Right lobe of liver (tissue), 6 donors: ENCODE data around the gene DIS3L2. TPM values are rescaled to one million over a fixed set of nuclear protein-coding genes. Genes with fewer than 3 reads are reported as not detected.

ENCODE experiments used
- ATAC-seq, 4 donors: fragments of 200-7000 bp; cut with Tn5 transposase; one replicate each; pipeline ENCODE4 v1.9.1; 2020; ENCODE audit warnings: mild to moderate bottlenecking in 4 of 4, moderate library complexity in 4 of 4
- DNase-seq, 3 donors: peaks; one replicate each; pipeline ENCODE4 v3.0.0-alpha.2; 2020
- H3K27ac ChIP-seq, 3 donors: fragments of 200-600 bp; one replicate each; pipeline ENCODE4 v1.8.0; 2022
- H3K27me3 ChIP-seq, 2 donors: fragments of 200-600 bp; one replicate each; pipeline ENCODE4 v1.8.0; 2022
- H3K36me3 ChIP-seq, 4 donors: fragments of 200-600 bp; sonication (generic) in 1 of 4; one replicate each; pipeline versions ENCODE4 v1.5.1 to v1.8.0; 2017 to 2022; ENCODE audit warnings: control low read depth in 1 of 4
- H3K4me1 ChIP-seq, 4 donors: fragments of 200-600 bp; sonication (generic) in 1 of 4; one replicate each; pipeline versions ENCODE4 v1.5.1 to v1.8.0; 2017 to 2022; ENCODE audit warnings: control low read depth in 1 of 4
- H3K4me3 ChIP-seq, 3 donors: fragments of 200-600 bp; one replicate each; pipeline ENCODE4 v1.8.0; 2022
- H3K9me3 ChIP-seq, 4 donors: fragments of 200-600 bp; sonication (generic) in 1 of 4; one replicate each; pipeline versions ENCODE4 v1.5.1 to v1.8.0; 2017 to 2022; ENCODE audit warnings: control low read depth in 1 of 4
- CTCF ChIP-seq, 4 donors: fragments of 200-600 bp in 3 of 4; fragments of 450-650 bp in 1 of 4; IDR thresholded peaks; one replicate each; pipeline versions ENCODE4 v1.5.1 to v1.8.0; 2016 to 2022; ENCODE audit warnings: antibody characterized with exemption in 4 of 4, mild to moderate bottlenecking in 2 of 4
- POLR2A ChIP-seq: fragments of 450-650 bp; IDR thresholded peaks from one replicate; pipeline ENCODE4 v1.6.1; 2017; ENCODE audit warnings: antibody characterized with exemption, mild to moderate bottlenecking
- WGBS: methylation state at CpG from one replicate; pipeline ENCODE4 v1.1.6; 2018; ENCODE audit warnings: low coverage, low lambda C conversion rate; ENCODE audit not compliant: insufficient coverage; ENCODE audit errors: missing lambda C conversion rate; 5-methylcytosine and 5-hydroxymethylcytosine counted together
- intact Hi-C, 2 donors: fragments of 100-400 bp; cut with DNase I; formaldehyde crosslinking; loops; one replicate each; pipeline versions ENCODE4 v1.11.2 to v1.14.1; 2022
- total RNA-seq, 6 experiments: library from RNA; depleted of rRNA in 2 of 6; stranded (reverse); fragments of >200 nt in 2 of 6; fragmentation: NEBNext Ultra II Directional in 3 of 6; extraction: Animal tissue kit (Norgen Biotek cat#: 25700) in 3 of 6; gene quantifications; one replicate each; pipeline versions ENCODE4 v1.1.0 to v1.2.4, GENCODE V29; 2016 to 2023
- donor health status: DM: no; HTN: yes; CAD: no.
- donor health status: DM: no; HTN: no; CAD: no.
- donor health status: DM: no; HTN: no; CAD: no.
- donor health status: DM: no; HTN: yes; CAD: no.
- donor health status: DM: no; HTN: yes; CAD: no.

Gene DIS3L2
- total RNA-seq, 6 experiments from 2014 or later: 8.1 to 22.3 (median 16.7) TPM

- Histone ChIP-seq H3K27ac (no peak overlapping the region), H3K4me1 (peaks cover 0 to 10% (median 4%) of the 10 kb centered on the region in 4 donors), H3K36me3 (peaks cover 0 to 6% (median 0%) of the 10 kb centered on the region in 4 donors), H3K27me3 (no peaks in the 10 kb centered on the region), H3K9me3 (no peaks in the 10 kb centered on the region), H3K4me3 (no peak overlapping the region)
- peak in 1 of 4 donors; percentile 18 for ATAC-seq
- DNase-seq: no peak
- intact Hi-C loops: loop anchor here in 1 of 2 donors (10.0 kb wide), 1 partner anchor 208 kb away; the partner anchor contains the start of gene NPPC
- no CpG with 5 or more reads among the region's 1 CpG for WGBS
- TF ChIP-seq CTCF (IDR thresholded peaks at IDR 0.05) (no peak), POLR2A (no peak)
Measured at GRCh38 chr2:232133078-232133477, 171.6 kb downstream of the DIS3L2 start.

- H3K36me3 ChIP-seq: peaks cover 0 to 6% (median 0%) of the 10 kb centered on the region in 4 donors
- intact Hi-C loops: loop anchor here in 1 of 2 donors (10.0 kb wide), 1 partner anchor 210 kb away; the partner anchor contains the start of gene NPPC
- 83% methylated on average over 4 of the region's 4 CpGs for WGBS
- ATAC-seq (no peak), DNase-seq (no peak)
- H3K9me3 ChIP-seq: no peaks in the 10 kb centered on the region
- no peak overlapping the region for H3K4me3 ChIP-seq
- no peaks in the 10 kb centered on the region for H3K4me1 ChIP-seq
- no peak overlapping the region for H3K27ac ChIP-seq
- no peaks in the 10 kb centered on the region for H3K27me3 ChIP-seq
- TF ChIP-seq POLR2A (no peak), CTCF (IDR thresholded peaks at IDR 0.05) (no peak)
Measured at GRCh38 chr2:232134939-232135338, 173.4 kb downstream of the DIS3L2 start.

GRCh38 chr2:232137356-232138147 lies 176.0 kb downstream of the DIS3L2 start:
- peaks cover 0 to 3% (median 0%) of the 10 kb centered on the region in 4 donors for H3K36me3 ChIP-seq
- intact Hi-C loops: loop anchor here in 1 of 2 donors (10.0 kb wide), 1 partner anchor 213 kb away; the partner anchor contains the start of gene NPPC
- DNase-seq (no peak), ATAC-seq (peak in 3 of 4 donors; percentile 28 to 34 (median 30))
- H3K4me1 ChIP-seq: no peaks in the 10 kb centered on the region
- no peak for TF ChIP-seq POLR2A
- TF ChIP-seq CTCF (IDR thresholded peaks at IDR 0.05): no peak
- no peaks in the 10 kb centered on the region for H3K9me3 ChIP-seq
- no peaks in the 10 kb centered on the region for H3K27me3 ChIP-seq
- 57% methylated on average over 3 of the region's 3 CpGs for WGBS
- no peak overlapping the region for H3K27ac ChIP-seq
- no peak overlapping the region for H3K4me3 ChIP-seq

GRCh38 chr2:232138441-232138840 lies 176.9 kb downstream of the DIS3L2 start:
- H3K36me3 ChIP-seq: no peaks in the 10 kb centered on the region
- H3K4me3 ChIP-seq: no peak overlapping the region
- intact Hi-C loops: loop anchor here in 1 of 2 donors (10.0 kb wide), 1 partner anchor 214 kb away; the partner anchor contains the start of gene NPPC
- no peak for TF ChIP-seq CTCF (IDR thresholded peaks at IDR 0.05)
- 80% methylated on average over 5 of the region's 5 CpGs for WGBS
- no peaks in the 10 kb centered on the region for H3K27me3 ChIP-seq
- DNase-seq (no peak), ATAC-seq (no peak)
- no peak overlapping the region for H3K27ac ChIP-seq
- H3K9me3 ChIP-seq: no peaks in the 10 kb centered on the region
- H3K4me1 ChIP-seq: no peaks in the 10 kb centered on the region
